Activated naive CD8-positive, alpha-beta T cell treated with anti-CD3 and anti-CD28 coated beads, Interleukin-2, amount 50 U/mL, for 16 hours (primary cell): ENCODE data around the gene SHROOM1.

Source experiments
- DNase-seq: peaks from one replicate; pipeline ENCODE4 v3.0.0-alpha.2; 2020; ENCODE audit warnings: low read depth, low spot score

Gene SHROOM1

GRCh38 chr5:132778129-132778528 lies 52.3 kb downstream of the SHROOM1 start:
- DNase-seq, result no peak

- no peak for DNase-seq
Measured at GRCh38 chr5:132777209-132778069, 53.0 kb downstream of the SHROOM1 start, which contains the start of gene SEPTIN8. TSS of gene SEPTIN8 (minus strand) at chr5:132777239. CDS start at chr5:132777137, 102 bp downstream.

- DNase-seq, result no peak
Measured at GRCh38 chr5:132776938-132777208, 53.6 kb downstream of the SHROOM1 start.

- no peak for DNase-seq
Measured at GRCh38 chr5:132776131-132776937, 54.1 kb downstream of the SHROOM1 start.

GRCh38 chr5:132775476-132775961 lies 54.9 kb downstream of the SHROOM1 start:
- DNase-seq, result no peak

- DNase-seq, result no peak
Measured at GRCh38 chr5:132774896-132775295, 55.6 kb downstream of the SHROOM1 start.

GRCh38 chr5:132774406-132774805 lies 56.0 kb downstream of the SHROOM1 start:
- DNase-seq, result no peak

- DNase-seq, result no peak
Measured at GRCh38 chr5:132773601-132774355, 56.7 kb downstream of the SHROOM1 start.

GRCh38 chr5:132773114-132773513 lies 57.3 kb downstream of the SHROOM1 start:
- DNase-seq, result no peak

- no peak for DNase-seq
Measured at GRCh38 chr5:132772291-132773070, 58.0 kb downstream of the SHROOM1 start.
